Frontal cortex (tissue), 4 donors: ENCODE results near the gene GNAZ. TPM values are rescaled to one million over a fixed set of nuclear protein-coding genes. Genes with fewer than 3 reads are reported as not detected.

Experiments used
- DNase-seq, 2 donors: peaks; one replicate each; pipeline ENCODE4 v3.0.0; 2012; ENCODE audit warnings: low spot score in 2 of 2
- FAIRE-seq: peaks from 2 replicates; lab custom pipeline; 2012; peaks lifted over from hg19 to GRCh38; lab: Jason Lieb, UNC
- total RNA-seq: library from RNA; depleted of rRNA; stranded (reverse); fragments of >200 nt; gene quantifications from one replicate; pipeline ENCODE4 v1.2.3, GENCODE V29; 2014
- donor health status: control.
- donor health status: control.
- donor health status: control.

Gene GNAZ
- total RNA-seq, 1 donor from 2014 or later: 183 TPM

GRCh38 chr22:23062616-23063538 is 7.4 kb upstream of the GNAZ start:
- DNase-seq (no peak), FAIRE-seq (no peak)

DNA sequence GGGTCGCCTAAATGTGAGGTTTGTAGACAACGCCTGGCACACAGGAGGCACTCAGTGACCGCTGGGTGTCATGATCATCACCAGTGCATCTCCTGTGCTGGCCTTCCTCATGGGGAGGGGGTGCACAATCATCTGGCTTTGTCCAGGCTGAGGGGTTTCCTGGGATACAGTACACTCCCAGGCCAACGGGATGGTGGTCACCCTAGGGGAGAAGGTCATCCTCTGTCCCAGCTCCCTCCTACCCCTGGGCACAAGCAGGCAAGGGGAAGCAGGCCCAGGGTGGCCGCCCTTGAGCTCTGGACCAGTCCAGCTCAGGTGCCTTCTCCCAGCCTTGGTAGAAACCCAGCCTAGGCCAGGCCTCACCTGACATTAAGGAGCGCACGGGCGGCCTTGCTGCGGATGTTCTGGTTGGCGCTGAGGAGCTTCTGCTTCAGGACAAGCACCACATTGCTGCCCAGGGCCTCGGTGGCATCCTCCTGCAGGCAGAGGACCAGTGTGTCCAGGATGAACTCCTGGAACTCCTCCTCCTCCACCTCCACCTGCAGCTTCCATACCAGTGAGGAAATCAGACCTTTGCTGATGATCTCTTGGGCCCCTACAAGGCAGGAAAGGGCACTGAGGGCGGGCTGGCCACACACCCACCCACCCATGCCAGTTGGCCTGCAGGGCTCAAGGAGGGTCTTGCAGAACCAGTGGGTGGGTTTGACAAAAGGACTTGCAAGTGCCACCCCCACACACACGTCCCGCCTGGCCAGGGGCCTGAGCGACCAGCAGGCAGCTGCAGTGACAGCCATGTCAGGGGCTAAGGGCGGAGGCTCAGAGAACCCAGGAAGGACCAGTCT is 6.6 kb upstream of the GNAZ start:
- no peak for DNase-seq
- FAIRE-seq: no peak

GRCh38 chr22:23064381-23065068 is 5.8 kb upstream of the GNAZ start:
- FAIRE-seq: no peak
- no peak for DNase-seq

DNA sequence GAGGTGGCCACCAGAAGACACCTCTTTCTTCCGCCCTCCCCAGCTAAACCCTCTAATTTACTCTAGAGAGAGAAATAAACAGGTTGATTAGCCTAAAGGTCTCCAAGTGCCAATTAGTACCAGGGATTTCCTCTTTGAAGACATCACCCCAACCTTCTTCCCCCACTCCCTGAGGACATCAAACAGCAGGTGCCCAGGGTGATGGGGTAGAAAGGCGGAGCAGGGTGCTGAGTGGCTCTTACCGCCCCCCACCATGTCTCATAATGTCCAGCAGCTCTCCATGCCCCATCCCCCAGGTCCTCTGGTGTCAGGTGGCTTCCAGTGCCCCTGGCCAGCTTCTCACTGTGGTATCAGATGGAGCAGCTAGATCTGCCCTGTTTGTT is 5.3 kb upstream of the GNAZ start:
- FAIRE-seq: no peak
- DNase-seq: no peak

GRCh38 chr22:23065495-23066122 is 4.7 kb upstream of the GNAZ start:
- FAIRE-seq: no peak
- no peak for DNase-seq

DNA sequence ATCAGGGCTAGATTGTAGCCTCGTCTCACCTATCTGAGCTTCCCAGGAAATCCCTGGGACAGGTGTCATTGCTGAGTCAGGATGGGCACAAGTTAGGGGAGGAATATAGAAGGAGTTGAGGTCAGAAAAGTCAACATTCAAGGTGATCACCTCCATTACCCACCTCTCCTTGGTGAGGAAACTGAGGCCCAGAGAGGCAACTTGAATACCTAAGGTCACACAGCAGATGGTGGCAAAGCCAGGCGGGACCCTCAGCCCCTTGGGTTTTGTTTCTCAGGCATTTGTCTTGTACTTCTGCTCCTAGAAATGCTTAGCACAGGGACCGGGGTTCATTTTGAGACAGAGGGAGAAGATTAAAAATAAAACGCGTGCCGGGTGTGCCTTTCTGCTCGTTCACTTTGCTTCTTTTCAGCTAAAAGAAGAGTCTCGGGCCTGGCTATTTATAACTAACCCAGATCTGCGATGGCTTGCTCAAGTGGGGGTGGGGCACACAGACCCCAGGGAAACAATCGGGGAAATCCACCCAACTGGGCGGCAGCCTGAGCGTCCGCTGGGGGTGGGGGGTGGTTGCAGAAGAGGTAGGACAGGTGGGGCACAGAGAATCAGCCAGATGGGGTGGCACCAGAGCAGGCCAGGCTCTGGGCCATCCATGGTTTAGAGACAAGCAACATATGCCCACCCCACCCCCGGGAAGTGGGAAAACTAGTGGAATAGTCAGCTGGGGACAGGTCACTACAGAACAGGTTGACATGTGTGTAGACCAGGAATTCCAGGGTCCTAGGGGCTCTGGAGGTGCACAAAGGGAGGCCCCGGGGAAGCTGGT is 3.9 kb upstream of the GNAZ start:
- FAIRE-seq: no peak
- no peak for DNase-seq

DNA sequence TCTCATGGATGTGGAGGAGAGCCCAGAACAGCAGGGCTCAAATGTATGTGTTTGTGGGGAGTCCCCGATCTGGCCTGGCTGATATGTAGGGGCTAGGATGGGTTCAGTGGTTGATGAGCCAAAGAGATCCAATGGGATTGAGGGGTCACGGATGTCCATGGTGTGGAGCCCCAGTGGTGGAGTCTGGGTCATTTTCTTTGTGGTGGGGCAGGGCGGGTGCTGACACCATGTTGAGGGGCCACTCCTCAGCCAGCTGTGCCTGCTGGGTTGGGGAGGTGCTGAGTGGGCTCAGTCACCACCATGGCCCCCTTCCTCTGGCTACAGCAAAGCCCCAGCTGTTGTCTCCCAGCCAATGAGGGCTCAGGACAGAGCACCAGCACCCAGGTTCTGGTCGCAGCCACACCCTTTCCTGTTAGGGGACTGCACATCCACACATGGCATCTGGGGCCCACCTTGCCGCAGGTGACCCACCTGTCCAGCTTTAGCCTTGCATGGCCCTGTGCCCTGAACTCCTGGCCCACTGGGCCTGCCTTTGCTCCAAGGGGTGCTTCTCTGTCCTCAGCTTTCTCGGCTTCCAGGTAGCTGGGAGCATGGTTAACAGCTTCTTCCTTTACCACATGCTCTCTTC is 3.2 kb upstream of the GNAZ start:
- DNase-seq (no peak), FAIRE-seq (no peak)

DNA sequence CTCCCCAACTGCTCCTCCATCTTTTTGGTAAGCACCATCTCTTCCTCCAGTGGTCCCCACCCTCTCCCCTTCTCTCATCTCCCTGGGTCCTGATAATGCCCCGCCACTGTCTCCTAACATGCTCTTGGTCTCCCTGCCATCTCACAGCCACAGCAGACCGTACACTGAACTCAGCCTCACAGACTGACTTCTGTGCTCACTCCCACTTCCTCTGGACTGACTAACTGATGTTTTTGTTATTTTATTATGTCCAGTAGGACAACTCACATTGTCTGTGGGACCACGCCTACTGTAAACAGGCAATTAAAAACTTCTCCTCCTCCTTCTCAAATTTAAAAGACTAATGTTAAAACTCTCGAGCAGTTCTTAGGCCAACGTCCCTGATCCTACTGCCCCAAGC is 2.6 kb upstream of the GNAZ start:
- DNase-seq (no peak), FAIRE-seq (no peak)

GRCh38 chr22:23068096-23068831 is 2.1 kb upstream of the GNAZ start:
- no peak for DNase-seq
- FAIRE-seq: no peak

DNA sequence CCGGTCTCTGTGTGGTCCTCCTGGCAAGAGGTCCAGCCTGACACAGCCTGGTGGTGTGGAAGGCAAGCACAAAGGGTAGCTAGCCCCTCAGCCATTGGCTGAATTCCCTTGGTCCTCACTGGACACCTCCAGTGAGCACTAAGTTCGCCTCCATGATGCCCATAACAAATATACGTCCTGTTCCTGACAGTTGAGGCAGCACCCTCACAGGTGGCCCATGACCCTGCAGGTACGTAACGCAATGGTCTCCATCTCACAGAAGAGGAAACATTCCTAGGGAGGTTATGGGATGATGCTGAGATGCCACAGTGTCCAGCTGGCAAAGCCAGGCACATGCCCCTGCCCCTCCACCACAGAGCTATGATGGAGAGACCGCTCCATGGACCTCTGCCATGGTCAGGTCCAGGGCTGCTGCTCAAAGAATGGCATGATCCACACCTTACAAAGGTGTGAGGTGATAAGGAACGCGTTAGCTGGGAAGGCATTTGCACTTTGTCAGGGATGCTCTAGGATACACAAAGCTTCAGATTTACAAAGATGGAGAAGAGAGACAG is 1.4 kb upstream of the GNAZ start:
- FAIRE-seq: no peak
- no peak for DNase-seq

DNA sequence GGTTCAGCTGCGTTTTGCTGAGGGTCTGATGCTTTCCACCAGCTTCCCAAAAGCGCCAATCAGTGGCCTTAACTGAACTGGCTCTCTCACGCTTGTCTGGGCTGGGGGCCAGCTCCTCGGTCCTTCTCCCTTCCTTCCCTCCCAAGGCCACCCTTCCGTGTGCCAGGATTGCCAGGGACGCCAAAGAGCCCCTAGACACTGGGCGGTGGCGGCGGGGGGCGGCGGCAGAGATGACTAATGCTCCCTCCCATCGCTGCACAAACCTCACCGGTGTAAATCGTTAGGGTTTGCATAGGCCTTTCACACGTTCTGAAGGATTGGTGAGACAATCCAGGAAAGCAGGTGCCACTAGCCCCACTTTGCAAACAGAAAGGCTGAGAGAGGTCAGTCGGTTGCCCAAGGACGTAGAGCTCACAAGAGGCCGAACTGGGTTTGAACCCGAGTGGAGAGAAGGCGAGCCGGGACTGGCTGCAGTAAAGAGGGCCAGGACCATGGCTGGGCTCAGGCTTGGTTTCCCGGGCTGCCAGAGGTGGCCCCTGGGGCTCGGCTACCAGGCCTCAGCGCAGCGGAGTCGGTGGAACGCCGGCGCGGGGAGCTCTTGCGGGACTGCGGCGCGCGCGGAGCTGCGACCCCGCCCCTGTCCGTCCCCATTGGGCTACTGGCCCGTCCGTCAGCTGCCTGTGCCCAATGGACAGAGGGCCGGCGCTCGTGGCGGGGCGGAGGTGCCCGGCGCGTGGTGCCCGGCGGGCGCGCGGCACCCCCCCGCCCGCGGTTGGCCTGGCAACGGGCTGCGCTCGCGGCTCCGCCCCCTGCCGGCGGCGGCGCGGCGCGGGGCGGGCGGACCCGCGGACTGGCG is 589 bp upstream of the GNAZ start:
- FAIRE-seq: no peak
- peak; percentile 98 to 99 for DNase-seq

DNA sequence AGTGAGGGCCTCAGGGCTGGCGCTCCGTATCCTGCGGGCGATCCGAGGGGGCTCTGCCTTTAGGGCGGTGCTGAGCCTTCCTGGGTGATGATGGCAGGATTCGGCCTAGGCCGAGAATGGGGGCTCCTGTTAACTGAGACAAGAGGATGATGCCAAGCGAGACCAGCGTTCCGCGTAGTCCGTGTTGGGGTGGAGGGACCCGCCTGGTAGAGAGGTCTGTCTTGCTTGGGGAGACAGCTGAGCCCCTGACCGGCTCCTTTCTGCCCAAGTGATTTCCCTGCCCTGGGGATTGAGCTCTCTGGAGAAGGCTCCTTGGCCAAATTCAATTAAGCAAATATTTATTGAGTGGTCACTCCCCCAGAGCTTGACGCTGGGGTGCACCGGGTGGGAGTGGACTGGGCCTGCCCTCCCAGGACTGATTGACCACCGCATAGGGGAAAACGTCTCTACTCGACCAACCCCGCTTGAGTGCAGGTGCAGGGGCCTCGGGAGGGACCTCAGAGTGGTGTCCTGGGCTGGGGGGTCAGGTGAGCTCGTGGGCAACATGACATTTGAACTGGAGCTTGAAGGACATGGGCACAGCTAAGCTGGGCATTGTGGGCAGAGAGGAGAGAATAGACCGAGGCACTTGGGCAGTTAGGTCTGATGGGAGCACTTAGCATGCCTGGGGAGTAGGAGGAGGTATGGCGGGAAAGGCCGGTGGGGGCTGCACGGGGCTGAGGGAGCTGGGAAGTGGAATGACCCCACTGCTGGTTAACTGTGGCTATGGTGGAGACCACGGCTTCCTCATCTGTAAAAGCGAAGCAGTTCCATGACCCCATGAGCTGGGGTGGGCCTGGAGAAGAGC is 1.1 kb downstream of the GNAZ start:
- DNase-seq: no peak

GRCh38 chr22:23072077-23072910 is 2.0 kb downstream of the GNAZ start:
- no peak for FAIRE-seq
- DNase-seq: no peak

More for the DNA sequence above, 1.1 kb downstream of the GNAZ start:
- no peak for FAIRE-seq

DNA sequence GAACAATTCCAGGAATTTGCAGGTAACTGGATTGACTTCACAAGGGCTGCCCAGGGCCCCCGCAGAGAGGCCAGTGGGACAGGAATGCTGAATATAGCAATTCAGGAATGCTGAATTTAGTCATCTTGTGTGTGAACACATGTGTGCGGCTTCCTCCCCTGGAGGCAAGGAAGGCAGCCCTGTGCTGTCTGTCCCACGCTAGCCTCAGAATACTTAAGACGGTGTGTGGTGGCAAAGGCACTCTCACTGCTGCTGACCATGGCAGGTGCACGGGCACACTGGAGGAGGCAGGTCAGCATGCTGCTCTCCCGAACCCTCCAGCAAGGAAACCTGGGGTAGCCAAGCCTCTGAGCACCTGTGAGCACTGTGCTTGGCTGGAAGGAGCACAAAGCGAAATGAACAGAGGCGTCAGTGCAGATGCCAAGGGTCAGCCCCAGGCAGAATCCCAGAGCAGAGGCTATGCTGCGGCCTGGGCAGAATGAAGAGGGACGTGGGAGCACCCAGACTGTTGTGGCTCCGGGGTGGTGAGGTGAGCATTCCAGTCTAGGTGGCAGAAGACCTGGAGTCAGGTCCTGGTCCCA is 2.7 kb downstream of the GNAZ start:
- FAIRE-seq: no peak
- no peak for DNase-seq
